Inflammatory macrophage treated with lipopolysaccharide for 4 hours (primary cell): ENCODE measurements around the gene LY6G6D.

Experiments
- DNase-seq: peaks from one replicate; pipeline ENCODE4 v3.0.0-alpha.2; 2020

LY6G6D gene

DNA sequence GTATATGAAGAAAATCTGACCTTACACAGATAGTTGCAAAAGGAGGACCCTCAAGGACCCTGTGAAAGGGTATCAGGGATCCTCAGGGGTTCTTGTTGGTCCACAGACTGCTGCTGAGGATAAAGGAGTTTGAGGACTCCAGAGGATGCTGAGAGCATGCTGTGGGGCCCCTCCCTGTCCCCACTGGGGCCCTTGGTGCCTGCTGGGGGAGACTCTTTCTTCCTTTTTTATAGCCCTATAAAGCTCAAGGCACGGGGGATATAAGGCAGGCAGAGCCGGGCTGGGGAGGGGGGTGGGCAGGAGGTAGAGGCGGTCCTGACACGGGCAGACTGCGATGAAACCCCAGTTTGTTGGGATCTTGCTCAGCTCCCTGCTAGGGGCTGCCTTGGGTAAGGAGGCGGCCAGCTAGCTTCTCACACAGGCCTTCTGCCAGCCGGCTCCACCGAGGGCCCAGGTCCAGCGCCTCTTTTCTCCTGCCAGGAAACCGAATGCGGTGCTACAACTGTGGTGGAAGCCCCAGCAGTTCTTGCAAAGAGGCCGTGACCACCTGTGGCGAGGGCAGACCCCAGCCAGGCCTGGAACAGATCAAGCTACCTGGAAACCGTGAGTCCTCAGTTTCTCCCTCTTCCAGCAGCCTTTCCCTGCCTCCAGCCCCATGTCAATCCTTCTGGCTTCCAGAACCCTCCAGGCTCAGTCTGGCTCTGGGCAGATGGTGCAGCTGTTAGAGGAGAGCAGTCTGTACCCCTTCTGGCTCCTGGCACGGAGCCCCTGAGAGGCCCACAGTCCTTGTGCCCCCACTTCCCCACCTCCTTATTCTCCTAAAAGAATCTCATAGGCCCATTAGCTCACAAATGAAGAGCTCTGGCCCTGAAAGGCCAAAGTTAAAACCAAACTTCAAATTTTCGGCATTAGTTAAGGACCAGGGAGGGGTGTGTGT, at the start of gene LY6G6D:
Gene LY6G6D (plus strand): TSS at position 327 of the 937 bp plus-strand sequence. CDS start 8 bp downstream, at position 335.
- DNase-seq = no peak

- peak; percentile 98 for DNase-seq
Observed at GRCh38 chr6:31665501-31666336, 49.4 kb upstream of the LY6G6D start, which contains the start of gene CSNK2B. Gene CSNK2B (plus strand): TSS chr6:31666080. CDS start chr6:31666832, 752 bp downstream.

DNA sequence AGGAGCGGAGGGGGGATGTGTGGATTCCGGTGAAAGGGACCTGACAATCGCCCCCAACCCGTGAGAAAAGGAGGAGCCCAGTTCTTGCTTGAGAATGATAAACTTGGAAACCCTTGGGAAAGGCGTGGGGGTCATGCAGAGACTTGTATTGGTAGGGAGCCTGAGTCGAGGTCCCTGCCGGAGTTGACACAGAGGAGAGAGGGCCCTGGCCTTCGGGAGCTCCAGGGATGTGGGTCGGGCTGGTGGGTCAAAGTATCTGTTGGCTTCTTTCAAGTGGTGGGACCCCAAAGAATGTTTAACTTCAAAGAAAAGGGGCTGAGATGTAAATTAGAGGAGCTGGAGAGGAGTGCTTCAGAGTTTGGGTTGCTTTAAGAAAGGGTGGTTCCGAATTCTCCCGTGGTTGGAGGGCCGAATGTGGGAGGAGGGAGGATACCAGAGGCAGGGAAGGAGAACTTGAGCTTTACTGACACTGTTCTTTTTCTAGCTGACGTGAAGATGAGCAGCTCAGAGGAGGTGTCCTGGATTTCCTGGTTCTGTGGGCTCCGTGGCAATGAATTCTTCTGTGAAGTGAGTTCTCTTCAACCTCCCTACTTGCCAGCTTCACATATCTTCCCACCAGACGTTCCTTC, 48.7 kb upstream of the LY6G6D start:
- peak; percentile 72 for DNase-seq

DNA sequence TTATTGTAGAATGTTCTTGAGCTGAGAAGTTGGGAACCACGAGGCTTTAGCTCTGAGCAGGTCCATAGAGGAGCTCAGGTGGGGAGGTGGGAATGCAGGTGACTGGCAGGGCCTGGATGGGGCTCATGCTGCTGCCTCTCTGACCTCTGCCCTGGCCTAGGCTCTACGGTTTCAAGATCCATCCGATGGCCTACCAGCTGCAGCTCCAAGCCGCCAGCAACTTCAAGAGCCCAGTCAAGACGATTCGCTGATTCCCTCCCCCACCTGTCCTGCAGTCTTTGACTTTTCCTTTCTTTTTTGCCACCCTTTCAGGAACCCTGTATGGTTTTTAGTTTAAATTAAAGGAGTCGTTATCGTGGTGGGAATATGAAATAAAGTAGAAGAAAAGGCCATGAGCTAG, 45.5 kb upstream of the LY6G6D start, which contains the start of gene LY6G5B:
Gene LY6G5B (plus strand): TSS at position 301 of the 400 bp plus-strand sequence. CDS start 975 bp downstream, outside the sequence.
- no peak for DNase-seq

DNA sequence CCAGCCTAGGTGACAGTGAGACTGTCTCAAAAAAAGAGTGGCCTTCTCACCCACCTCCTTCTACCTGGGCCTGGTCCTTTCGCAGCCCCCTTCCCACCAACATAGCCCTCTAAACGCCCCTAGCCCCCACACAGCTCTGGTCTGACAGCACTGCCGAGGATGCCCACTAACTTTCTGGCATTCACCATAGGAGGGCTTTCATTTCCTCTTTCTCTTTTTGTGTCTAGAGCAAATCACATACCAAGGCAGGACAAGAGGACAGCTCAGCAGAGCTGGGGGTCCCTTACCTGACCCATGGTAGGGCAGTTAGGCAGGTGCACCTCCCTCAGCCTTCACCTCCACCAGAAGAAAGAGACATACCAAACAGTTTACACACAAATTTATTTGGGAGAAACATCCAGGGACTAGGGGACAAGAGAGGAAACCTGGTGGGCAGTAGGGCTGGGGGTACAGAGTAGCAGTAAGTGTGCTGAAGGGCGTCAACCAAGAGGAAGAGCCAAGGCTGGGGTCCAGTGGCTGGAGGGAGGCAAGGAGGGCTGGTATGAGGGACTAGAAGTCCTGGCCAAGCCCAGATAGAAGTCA, 38.7 kb upstream of the LY6G6D start:
- DNase-seq = no peak

GRCh38 chr6:31676904-31677303, 38.2 kb upstream of the LY6G6D start:
- no peak for DNase-seq

- no peak for DNase-seq
Observed at GRCh38 chr6:31677955-31678354, 37.2 kb upstream of the LY6G6D start.

GRCh38 chr6:31680226-31681134, 34.7 kb upstream of the LY6G6D start, which contains the start of gene LY6G5C:
Gene LY6G5C (minus strand): TSS chr6:31681067. CDS start chr6:31680373, 694 bp downstream.
- DNase-seq = peak; percentile 69

DNA sequence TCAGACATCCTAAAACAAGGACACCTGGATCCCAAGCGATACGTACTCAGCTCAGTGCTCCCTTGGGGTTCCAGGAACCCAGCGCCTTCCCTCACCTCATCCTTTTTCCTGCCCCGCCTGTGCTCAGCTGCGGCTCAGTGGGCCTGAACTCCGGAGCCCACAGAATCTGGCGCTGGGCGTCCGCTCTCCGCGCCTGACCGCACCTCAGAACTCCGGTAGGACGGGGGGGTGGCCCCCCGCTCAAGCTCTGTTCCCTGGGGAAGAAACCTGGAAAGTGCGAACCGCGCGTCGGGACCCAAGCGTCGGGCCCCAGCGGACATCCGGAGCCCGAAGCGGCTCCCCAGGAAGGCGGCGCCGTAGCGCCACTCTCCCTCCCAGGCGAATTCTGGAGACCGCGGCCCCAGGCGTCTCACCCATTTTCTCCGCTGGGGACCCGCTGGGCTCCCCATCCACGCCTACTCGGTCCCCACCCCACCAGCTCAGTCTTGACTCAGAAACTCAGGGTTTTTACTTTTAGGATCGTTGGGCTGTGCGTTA, 33.9 kb upstream of the LY6G6D start:
- peak; percentile 39 for DNase-seq

DNA sequence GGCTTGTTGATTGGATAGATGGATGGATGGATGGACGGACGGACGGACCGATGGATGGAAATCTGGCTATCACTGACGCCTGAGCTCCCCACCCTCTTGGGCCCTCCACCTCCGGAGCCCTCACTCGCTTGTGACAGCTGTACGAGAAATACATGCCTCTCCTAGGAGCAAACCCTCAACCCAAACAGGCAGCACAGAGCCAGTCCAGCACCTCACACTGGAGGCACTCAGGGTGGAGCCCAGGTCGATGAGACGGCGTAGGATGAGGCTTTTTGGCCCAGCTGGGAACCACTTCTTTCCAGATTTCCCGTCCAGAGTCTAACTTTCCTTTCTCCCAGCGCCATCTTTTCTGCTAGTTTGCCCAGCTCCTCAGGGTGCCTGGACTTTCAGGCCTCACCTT, 31.6 kb upstream of the LY6G6D start:
- DNase-seq = no peak

- no peak for DNase-seq
Observed at GRCh38 chr6:31686483-31686882, 28.7 kb upstream of the LY6G6D start.

DNA sequence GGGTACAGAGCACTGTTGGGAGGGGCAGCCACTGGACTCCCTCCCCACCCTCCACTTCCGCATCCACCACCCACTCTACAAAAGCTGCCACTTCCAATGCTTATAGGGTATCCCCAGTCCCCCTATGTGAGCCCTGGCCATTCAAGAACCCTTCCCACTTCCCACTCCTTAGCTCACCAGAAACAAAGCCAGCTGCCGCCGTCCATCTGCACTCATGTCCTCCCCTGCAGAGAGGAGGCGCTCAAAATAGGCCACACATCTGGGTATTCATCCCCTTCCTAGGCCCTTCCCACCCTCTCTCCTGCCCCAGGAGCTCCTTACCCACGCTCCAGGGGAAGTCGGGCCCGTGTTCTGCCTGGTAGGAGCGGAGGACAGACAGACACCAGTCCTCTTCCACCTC, 27.8 kb upstream of the LY6G6D start:
- DNase-seq = no peak

- no peak for DNase-seq
Observed at GRCh38 chr6:31687860-31688693, 27.1 kb upstream of the LY6G6D start.

GRCh38 chr6:31689249-31690110, 25.7 kb upstream of the LY6G6D start:
- peak; percentile 31 for DNase-seq

DNA sequence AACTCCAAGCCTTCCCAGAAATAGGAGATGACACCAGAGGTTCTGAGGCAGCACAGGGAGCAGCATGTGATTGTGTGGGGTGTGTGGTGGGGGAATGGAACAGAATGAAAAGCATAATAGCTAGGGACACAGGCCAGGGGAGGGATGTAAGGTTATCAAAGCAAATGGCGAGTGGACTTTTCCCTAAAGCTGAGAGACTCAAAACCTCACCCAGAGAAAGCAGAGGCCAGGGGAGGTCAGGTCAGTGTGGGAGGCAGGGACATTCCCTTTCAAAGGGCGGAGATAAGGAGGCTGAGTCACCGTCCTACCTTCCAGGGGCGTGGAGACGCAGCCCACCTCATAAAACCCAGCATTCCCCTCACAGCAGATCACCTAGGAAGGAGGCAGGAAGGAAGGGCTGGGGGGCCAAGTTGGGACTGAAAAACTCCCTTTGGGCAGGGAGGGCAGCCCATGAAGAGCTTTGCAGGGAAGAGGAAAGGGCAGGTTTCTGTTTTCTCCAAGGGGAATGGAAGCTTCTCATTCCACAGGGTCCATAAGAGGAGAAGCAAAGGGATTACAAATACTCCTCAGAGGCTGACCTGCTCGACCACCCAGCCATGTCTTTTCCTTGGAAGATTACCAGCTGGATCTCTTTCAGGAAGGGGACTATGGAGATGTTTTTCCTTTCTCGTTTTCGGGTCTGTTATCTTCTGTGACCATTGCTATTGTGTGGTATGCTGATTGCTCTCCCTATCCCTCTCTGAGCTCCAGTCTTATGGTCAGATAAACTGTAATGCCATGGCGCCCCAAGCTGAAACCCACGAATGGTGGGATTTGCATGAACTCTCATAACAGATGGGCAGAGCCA, 24.7 kb upstream of the LY6G6D start:
- peak; percentile 16 for DNase-seq

DNA sequence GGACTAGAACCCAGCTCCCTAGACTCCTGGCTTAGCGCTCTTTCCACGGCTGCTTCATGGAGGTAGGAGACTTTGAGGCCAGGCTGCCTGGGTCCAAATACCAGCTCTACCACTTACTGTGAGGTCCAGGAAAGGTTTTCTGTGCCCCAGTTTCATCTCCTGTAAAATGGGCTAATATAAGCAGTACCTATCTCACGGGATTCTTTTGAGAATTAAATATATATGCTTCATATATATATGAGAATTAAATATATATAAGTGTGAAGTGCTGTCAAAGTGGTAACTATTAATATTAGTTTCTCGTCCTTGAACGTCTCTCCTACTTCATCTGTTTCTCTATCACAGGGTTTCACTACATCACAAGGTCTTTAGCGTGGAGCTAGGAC, 24.1 kb upstream of the LY6G6D start:
- no peak for DNase-seq

- DNase-seq = no peak
Observed at GRCh38 chr6:31691564-31692108, 23.5 kb upstream of the LY6G6D start.

GRCh38 chr6:31692353-31692752, 22.8 kb upstream of the LY6G6D start:
- no peak for DNase-seq
